Astrocyte (in vitro differentiated cells and primary cell): ENCODE results near the gene CCSER2. TPM values are rescaled to one million over a fixed set of nuclear protein-coding genes. Genes with fewer than 3 reads are reported as not detected.

ENCODE experiments used
- DNase-seq: peaks from one replicate; pipeline ENCODE4 v3.0.0-alpha.2; 2010; ENCODE audit warnings: low read depth
- FAIRE-seq: peaks from 2 replicates; lab custom pipeline; 2011; peaks lifted over from hg19 to GRCh38; lab: Jason Lieb, UNC
- H2AFZ ChIP-seq: 2 replicates; pipeline ENCODE4 v1.6.0; 2012; ENCODE audit warnings: low read depth, low read length, inconsistent platforms
- H3K27ac ChIP-seq: 2 replicates; pipeline ENCODE4 v1.5.1; 2011; ENCODE audit warnings: low read depth, low read length, inconsistent platforms
- H3K27me3 ChIP-seq: 2 replicates; pipeline ENCODE4 v1.6.0; 2011; ENCODE audit warnings: low read length, inconsistent platforms; ENCODE audit not compliant: insufficient read depth
- H3K36me3 ChIP-seq: 2 replicates; pipeline ENCODE4 v1.5.1; 2011; ENCODE audit warnings: low read length, inconsistent platforms; ENCODE audit not compliant: insufficient read depth
- H3K4me1 ChIP-seq: 2 replicates; pipeline ENCODE4 v1.5.1; 2011; ENCODE audit warnings: low read length, inconsistent platforms; ENCODE audit not compliant: insufficient read depth
- H3K4me2 ChIP-seq: 2 replicates; pipeline ENCODE4 v1.6.0; 2012; ENCODE audit warnings: low read length, inconsistent platforms
- H3K4me3 ChIP-seq: 2 replicates; pipeline ENCODE4 v1.5.1; 2011; ENCODE audit warnings: low read depth, mild to moderate bottlenecking, low read length, inconsistent platforms; ENCODE audit not compliant: insufficient read depth
- H3K79me2 ChIP-seq: 2 replicates; pipeline ENCODE4 v1.6.0; 2012; ENCODE audit warnings: mild to moderate bottlenecking, low read length, inconsistent platforms; ENCODE audit not compliant: insufficient read depth
- H3K9ac ChIP-seq: 2 replicates; pipeline ENCODE4 v1.6.0; 2012; ENCODE audit warnings: mild to moderate bottlenecking, low read length, inconsistent platforms
- H3K9me3 ChIP-seq: 2 replicates; pipeline ENCODE4 v1.5.1; 2012; ENCODE audit warnings: low read depth, mild to moderate bottlenecking, low read length, inconsistent platforms; ENCODE audit not compliant: insufficient read depth
- H4K20me1 ChIP-seq: 2 replicates; pipeline ENCODE4 v1.6.0; 2012; ENCODE audit warnings: low read length, inconsistent platforms; ENCODE audit not compliant: insufficient read depth
- H3K27ac Mint-ChIP-seq: one replicate; pipeline ENCODE4 v1.8.0; 2021; ENCODE audit warnings: mild to moderate bottlenecking, mixed read lengths; ENCODE audit not compliant: unreplicated experiment
- H3K27me3 Mint-ChIP-seq: one replicate; pipeline ENCODE4 v1.8.0; 2021; ENCODE audit warnings: low read depth, mixed read lengths; ENCODE audit not compliant: unreplicated experiment
- H3K36me3 Mint-ChIP-seq: one replicate; pipeline ENCODE4 v1.8.0; 2021; ENCODE audit warnings: low read depth, mixed read lengths; ENCODE audit not compliant: unreplicated experiment
- H3K4me1 Mint-ChIP-seq: one replicate; pipeline ENCODE4 v1.8.0; 2021; ENCODE audit warnings: low read depth, mixed read lengths; ENCODE audit not compliant: unreplicated experiment
- H3K4me3 Mint-ChIP-seq: one replicate; pipeline ENCODE4 v1.8.0; 2021; ENCODE audit warnings: mild to moderate bottlenecking, moderate library complexity, mixed read lengths; ENCODE audit not compliant: unreplicated experiment
- H3K9me3 Mint-ChIP-seq: one replicate; pipeline ENCODE4 v1.8.0; 2021; ENCODE audit warnings: mild to moderate bottlenecking, mixed read lengths; ENCODE audit not compliant: unreplicated experiment
- CTCF ChIP-seq: IDR thresholded peaks from 2 replicates; pipeline ENCODE4 v1.5.1; 2011; ENCODE audit warnings: low read depth, mild to moderate bottlenecking, inconsistent platforms, low read length, moderate library complexity; ENCODE audit not compliant: insufficient read depth
- EZH2 ChIP-seq: IDR thresholded peaks from 2 replicates; pipeline ENCODE4 v1.6.1; 2012; ENCODE audit warnings: mild to moderate bottlenecking, low read length, inconsistent platforms; ENCODE audit not compliant: insufficient read depth
- total RNA-seq: library from RNA; stranded (reverse); gene quantifications from 2 replicates; pipeline ENCODE4 v1.2.1, GENCODE V29; 2021

The CCSER2 gene
- total RNA-seq, 1 donor from 2014 or later: 100 TPM

- no peaks in the 10 kb centered on the region for H3K4me1 ChIP-seq
- H3K4me3 ChIP-seq: no peak overlapping the region
- peaks cover 22% of the 10 kb centered on the region for H3K36me3 Mint-ChIP-seq
- H3K27ac ChIP-seq: no peak overlapping the region
- DNase-seq: no peak
- H3K9me3 ChIP-seq: no peaks in the 10 kb centered on the region
- no peaks in the 10 kb centered on the region for H3K27me3 ChIP-seq
- TF ChIP-seq EZH2: no peak
- TF ChIP-seq CTCF: no peak
- no peak overlapping the region for H3K4me3 Mint-ChIP-seq
- no peak overlapping the region for H2AFZ ChIP-seq
- H4K20me1 ChIP-seq: peaks cover 4% of the 10 kb centered on the region
- H3K27ac Mint-ChIP-seq: no peak overlapping the region
- peaks cover 4% of the 10 kb centered on the region for H3K9me3 Mint-ChIP-seq
- no peak overlapping the region for H3K9ac ChIP-seq
- H3K36me3 ChIP-seq: no peaks in the 10 kb centered on the region
- no peak overlapping the region for H3K4me2 ChIP-seq
- peaks cover 2% of the 10 kb centered on the region for H3K4me1 Mint-ChIP-seq
- FAIRE-seq: no peak
- H3K27me3 Mint-ChIP-seq: no peaks in the 10 kb centered on the region
- peaks cover 40% of the 10 kb centered on the region for H3K79me2 ChIP-seq
Measured at GRCh38 chr10:84398696-84399095, 70.3 kb downstream of the CCSER2 start.

- DNase-seq (peak; percentile 26), FAIRE-seq (no peak)
- H3K4me2 ChIP-seq: no peak overlapping the region
- H3K79me2 ChIP-seq: peaks cover 35% of the 10 kb centered on the region
- H3K27ac Mint-ChIP-seq: no peak overlapping the region
- H3K4me3 ChIP-seq: no peak overlapping the region
- H3K4me1 Mint-ChIP-seq: peaks cover 4% of the 10 kb centered on the region
- H3K9ac ChIP-seq: no peak overlapping the region
- no peak overlapping the region for H3K27ac ChIP-seq
- H3K9me3 ChIP-seq: no peaks in the 10 kb centered on the region
- no peak overlapping the region for H2AFZ ChIP-seq
- H3K4me3 Mint-ChIP-seq: no peak overlapping the region
- no peaks in the 10 kb centered on the region for H4K20me1 ChIP-seq
- H3K4me1 ChIP-seq: no peaks in the 10 kb centered on the region
- peaks cover 25% of the 10 kb centered on the region for H3K36me3 Mint-ChIP-seq
- TF ChIP-seq EZH2: no peak
- no peak for TF ChIP-seq CTCF
- peaks cover 4% of the 10 kb centered on the region for H3K9me3 Mint-ChIP-seq
- no peaks in the 10 kb centered on the region for H3K36me3 ChIP-seq
- no peaks in the 10 kb centered on the region for H3K27me3 ChIP-seq
- no peaks in the 10 kb centered on the region for H3K27me3 Mint-ChIP-seq
Measured at GRCh38 chr10:84401854-84402611, 73.6 kb downstream of the CCSER2 start.

DNA sequence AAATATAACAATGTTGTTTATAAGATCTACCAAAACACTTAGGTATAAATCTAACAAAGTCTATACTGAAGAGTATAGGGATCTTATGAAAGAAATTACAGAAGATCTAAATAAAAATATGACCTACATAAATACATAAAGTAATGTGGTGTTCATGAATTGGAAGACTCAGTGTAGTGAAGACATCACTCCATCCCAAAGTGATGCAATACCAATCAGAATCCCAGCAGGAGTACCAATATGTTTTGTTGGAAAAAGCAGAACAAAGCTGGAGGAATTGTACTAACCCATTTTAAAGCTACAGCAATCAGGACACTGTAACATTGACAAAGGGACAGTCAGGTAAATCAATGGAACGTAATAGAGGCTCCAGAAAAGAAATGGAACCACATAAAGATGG, 76.4 kb downstream of the CCSER2 start:
- H3K4me1 ChIP-seq: no peaks in the 10 kb centered on the region
- H3K27ac ChIP-seq: no peak overlapping the region
- H3K79me2 ChIP-seq: peaks cover 37% of the 10 kb centered on the region
- Mint-ChIP-seq H3K4me3 (no peak overlapping the region), H3K27me3 (no peaks in the 10 kb centered on the region), H3K36me3 (peaks cover 22% of the 10 kb centered on the region), H3K4me1 (peaks cover 8% of the 10 kb centered on the region), H3K27ac (no peak overlapping the region), H3K9me3 (peaks cover 3% of the 10 kb centered on the region)
- no peaks in the 10 kb centered on the region for H3K9me3 ChIP-seq
- peaks cover 8% of the 10 kb centered on the region for H4K20me1 ChIP-seq
- H3K4me3 ChIP-seq: no peak overlapping the region
- FAIRE-seq (no peak), DNase-seq (no peak)
- no peak overlapping the region for H3K9ac ChIP-seq
- no peak overlapping the region for H3K4me2 ChIP-seq
- no peaks in the 10 kb centered on the region for H3K27me3 ChIP-seq
- H2AFZ ChIP-seq: no peak overlapping the region
- TF ChIP-seq CTCF (no peak), EZH2 (no peak)
- H3K36me3 ChIP-seq: no peaks in the 10 kb centered on the region
